ENCODE measurements around the gene NKD1.

NKD1 gene

DNA sequence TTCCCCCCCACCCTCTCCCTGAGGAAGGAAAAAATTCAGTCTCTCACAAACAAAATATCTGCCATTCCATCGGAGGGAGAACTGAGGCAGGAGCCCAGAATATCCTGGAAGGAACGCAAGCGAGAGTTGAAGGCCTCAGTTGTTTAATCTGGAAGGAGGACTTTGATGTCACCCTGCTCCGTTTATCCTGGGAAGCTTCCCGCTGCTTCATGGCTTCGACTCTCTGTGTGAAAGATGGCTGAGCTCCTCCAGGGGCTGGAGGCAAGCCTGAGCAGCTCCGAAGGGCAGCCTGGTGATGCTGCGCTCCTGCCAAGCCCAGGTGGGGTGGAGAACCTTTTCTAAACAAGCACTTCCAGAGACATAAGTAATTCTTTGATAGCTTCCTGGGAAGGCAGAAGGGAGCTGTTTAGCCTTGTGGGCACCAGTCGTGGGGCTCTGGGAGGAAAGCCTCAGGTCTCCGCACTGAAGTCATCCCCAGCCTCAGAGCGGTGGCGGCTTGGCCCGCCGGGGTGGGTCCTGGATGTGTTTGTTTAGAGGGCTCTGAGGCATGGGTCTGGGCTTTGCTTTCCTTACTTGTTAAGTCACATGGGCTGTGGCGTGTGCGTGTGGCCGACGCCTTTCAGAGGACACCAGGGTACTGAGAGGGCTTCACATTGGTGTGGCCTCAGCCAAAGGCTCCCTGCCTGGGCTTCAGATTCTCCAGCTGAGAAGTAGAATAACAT is 7.9 kb downstream of the NKD1 start:
- no peak overlapping the region for H3K27ac ChIP-seq
- TF ChIP-seq, protein P1, sequence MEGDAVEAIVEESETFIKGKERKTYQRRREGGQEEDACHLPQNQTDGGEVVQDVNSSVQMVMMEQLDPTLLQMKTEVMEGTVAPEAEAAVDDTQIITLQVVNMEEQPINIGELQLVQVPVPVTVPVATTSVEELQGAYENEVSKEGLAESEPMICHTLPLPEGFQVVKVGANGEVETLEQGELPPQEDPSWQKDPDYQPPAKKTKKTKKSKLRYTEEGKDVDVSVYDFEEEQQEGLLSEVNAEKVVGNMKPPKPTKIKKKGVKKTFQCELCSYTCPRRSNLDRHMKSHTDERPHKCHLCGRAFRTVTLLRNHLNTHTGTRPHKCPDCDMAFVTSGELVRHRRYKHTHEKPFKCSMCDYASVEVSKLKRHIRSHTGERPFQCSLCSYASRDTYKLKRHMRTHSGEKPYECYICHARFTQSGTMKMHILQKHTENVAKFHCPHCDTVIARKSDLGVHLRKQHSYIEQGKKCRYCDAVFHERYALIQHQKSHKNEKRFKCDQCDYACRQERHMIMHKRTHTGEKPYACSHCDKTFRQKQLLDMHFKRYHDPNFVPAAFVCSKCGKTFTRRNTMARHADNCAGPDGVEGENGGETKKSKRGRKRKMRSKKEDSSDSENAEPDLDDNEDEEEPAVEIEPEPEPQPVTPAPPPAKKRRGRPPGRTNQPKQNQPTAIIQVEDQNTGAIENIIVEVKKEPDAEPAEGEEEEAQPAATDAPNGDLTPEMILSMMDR (conservative IDR thresholded peaks at IDR 0.05) = no peak

- H3K27ac ChIP-seq = no peak overlapping the region
- TF ChIP-seq, protein P1 (conservative IDR thresholded peaks at IDR 0.05) = no peak
Observed at GRCh38 chr16:50557046-50557445, 8.8 kb downstream of the NKD1 start.

- TF ChIP-seq, protein P1 (conservative IDR thresholded peaks at IDR 0.05) = no peak
- no peak overlapping the region for H3K27ac ChIP-seq
Observed at GRCh38 chr16:50558913-50559312, 10.7 kb downstream of the NKD1 start.

DNA sequence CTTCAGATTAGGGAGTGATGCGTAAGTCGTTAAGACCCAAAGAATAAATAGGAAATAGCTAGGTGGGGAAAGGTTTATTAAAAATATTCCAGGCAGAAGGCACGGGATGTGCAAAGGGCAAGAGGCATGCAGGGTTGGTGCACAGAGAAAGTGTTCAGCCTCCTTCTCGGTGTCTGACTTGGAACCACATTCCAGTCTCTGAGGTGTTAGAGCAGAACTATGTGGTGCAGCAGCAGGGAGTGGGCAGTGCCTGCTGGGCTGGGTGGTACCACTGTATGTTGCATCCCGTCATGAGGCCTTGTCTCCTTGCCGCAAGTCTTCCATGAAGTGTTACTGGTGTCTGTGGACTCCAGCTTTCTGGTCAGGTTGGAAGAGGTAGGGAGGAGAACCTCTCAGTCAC is 11.1 kb downstream of the NKD1 start:
- no peak overlapping the region for H3K27ac ChIP-seq
- TF ChIP-seq, protein P1 (conservative IDR thresholded peaks at IDR 0.05) = no peak

GRCh38 chr16:50559804-50560514 is 11.8 kb downstream of the NKD1 start:
- TF ChIP-seq, protein P1 (conservative IDR thresholded peaks at IDR 0.05) = no peak
- no peak overlapping the region for H3K27ac ChIP-seq

DNA sequence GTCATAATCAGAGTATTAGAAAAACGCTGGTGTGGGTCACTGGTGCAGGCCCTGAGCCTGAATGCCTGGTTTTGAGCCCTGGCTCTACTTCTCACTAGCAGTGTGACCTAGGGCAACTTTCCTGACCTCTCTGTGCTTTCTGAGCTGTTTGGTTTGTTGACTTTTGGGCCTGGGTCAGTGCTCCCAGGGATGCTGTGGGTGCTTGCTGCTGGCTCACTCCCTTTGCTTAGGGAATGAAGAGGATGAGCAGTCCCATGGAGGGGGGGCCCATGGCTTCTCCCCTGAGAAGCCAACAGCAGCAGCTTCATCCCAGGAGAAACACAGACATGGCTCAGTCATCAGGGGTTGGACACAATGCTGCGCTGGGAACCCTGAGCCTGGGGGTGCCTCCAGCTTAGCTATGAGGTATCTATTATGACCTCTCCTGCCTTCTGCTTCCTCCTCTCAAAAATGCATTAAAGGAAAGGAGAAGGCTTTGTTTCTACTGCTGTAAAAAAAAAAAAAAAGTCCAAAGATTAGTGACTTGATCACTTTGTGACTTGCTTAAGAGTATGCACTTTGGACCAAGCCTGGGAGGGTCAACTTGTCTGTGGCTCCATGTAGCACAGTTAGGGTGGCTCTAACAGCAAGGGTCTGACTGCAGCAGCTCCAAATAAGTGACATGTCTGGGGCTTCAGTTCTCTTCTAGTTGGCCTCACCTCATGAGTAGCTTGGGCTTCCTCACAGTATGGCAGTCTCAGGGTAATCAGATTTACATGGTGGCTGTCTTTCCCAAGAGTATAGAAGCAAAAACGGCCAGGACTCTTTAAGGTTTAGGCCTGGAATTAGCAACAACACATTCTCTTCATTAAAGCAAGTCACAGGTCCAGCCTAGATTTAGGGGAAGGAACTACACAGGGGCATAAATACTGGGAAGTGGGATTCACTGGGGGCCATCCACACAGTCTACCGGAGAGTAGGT is 13.0 kb downstream of the NKD1 start:
- TF ChIP-seq, protein P1 (conservative IDR thresholded peaks at IDR 0.05) = no peak
- H3K27ac ChIP-seq = no peak overlapping the region

GRCh38 chr16:50562657-50563056 is 14.5 kb downstream of the NKD1 start:
- no peak overlapping the region for H3K27ac ChIP-seq
- TF ChIP-seq, protein P1 (conservative IDR thresholded peaks at IDR 0.05) = no peak
